Stimulated activated CD4-positive, alpha-beta T cell treated with anti-CD3 and anti-CD28 coated beads, TNF-alpha, amount 100 ng/mL, for 48 hours (primary cell): Measurements from ENCODE around the gene HELQ.

ENCODE experiments used
- DNase-seq, 3 donors: peaks; one replicate each; pipeline ENCODE4 v3.0.0-alpha.2; 2020; ENCODE audit warnings: low read depth in 3 of 3

HELQ gene

GRCh38 chr4:83370640-83370906, 85.0 kb downstream of the HELQ start:
- no peak for DNase-seq

- no peak for DNase-seq
Measured at GRCh38 chr4:83369831-83370639, 85.6 kb downstream of the HELQ start.

- DNase-seq = no peak
Measured at GRCh38 chr4:83364312-83364711, 91.3 kb downstream of the HELQ start.

GRCh38 chr4:83362492-83363329, 92.9 kb downstream of the HELQ start:
- no peak for DNase-seq

GRCh38 chr4:83361416-83362103, 94.1 kb downstream of the HELQ start:
- DNase-seq = no peak

- DNase-seq = no peak
Measured at GRCh38 chr4:83360018-83360417, 95.6 kb downstream of the HELQ start.

- DNase-seq = no peak
Measured at GRCh38 chr4:83358410-83358809, 97.2 kb downstream of the HELQ start.
